ENCODE data around the gene MCM10.
"Not testable (repeated sequence)": the region's sequence is repeated elsewhere in the genome, so short reads cannot be mapped to it uniquely, and the experiment has no call there.

DNA sequence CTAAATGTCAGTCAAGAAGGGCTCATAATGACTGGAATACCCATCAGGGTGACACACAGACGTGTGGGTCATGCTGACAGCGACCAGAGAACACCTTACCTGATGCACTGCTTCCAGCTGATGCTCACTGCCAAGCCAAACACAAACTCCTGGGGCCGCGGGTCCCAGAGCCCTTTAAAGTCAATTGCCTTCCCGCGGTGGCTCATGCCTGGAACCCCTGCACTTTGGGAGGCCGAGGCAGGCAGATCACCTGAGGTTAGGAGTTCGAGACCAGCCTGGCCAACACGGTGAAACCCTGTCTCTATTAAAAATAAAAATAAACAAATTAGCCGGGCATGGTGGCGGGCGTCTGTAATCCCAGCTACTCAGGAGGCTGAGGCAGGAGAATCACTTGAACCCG lies 73.4 kb downstream of the MCM10 start:
- TF ChIP-seq SMC3 (IDR thresholded peaks at IDR 0.05; ENCODE audit: low read depth, low read length); CTCF (conservative IDR thresholded peaks at IDR 0.05; ENCODE audit: low read depth, low read length); NFE2L2 (IDR thresholded peaks at IDR 0.05; ENCODE audit: low read depth, low read length): not testable (repeated sequence)

Data from IMR-90 (cell line).